IPS-18c (cell line): ENCODE data around the gene MCCC1.

ENCODE experiments used
- H3K4me3 ChIP-seq: 2 replicates; pipeline ENCODE4 v1.7.0; 2013; ENCODE audit warnings: low read depth, mild to moderate bottlenecking, low read length, moderate library complexity; ENCODE audit not compliant: insufficient read depth
- H3K9me3 ChIP-seq: one replicate; pipeline ENCODE4 v1.6.1; 2013; ENCODE audit warnings: mild to moderate bottlenecking, low read length, moderate library complexity; ENCODE audit not compliant: control insufficient read depth, insufficient read depth

Gene MCCC1

DNA sequence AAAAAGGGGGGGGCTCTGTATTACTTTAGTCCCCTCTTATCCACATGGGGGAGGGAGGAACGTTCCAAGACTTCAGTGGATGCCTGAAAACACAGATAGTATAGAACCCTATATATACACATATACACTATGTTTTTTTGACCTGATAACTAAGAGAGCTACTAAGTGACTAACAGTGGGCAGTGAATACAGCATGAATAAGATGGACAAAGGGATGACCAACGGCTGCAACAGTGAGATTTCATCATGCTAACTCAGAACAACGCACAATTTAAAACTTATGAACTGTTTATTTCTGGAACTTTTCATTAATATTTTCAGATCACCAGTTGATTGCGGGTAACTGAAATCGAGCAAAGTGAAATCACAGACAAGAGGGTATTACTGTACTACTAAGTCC lies 126.2 kb downstream of the MCCC1 start:
- Histone ChIP-seq H3K9me3 (no peaks in the 10 kb centered on the region), H3K4me3 (no peak overlapping the region)

DNA sequence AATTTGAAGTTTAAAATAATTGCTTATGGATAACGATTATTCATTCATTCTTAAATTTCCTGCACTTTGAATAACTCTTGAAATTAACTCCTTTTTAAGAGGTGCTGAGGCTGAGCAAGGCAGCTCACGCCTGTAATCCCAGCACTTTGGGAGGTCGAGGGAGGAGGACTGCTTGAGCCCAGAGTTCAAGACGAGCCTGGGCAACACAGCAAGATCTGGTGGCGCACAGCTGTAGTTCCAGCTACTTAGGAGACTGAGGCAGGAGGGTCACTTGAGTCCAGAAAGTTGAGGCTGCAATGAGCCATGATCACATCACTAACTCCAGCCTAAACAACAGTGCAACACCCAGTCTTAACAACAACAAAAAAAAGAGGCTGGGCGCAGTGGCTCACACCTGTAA lies 126.9 kb downstream of the MCCC1 start:
- no peaks in the 10 kb centered on the region for H3K9me3 ChIP-seq
- H3K4me3 ChIP-seq: no peak overlapping the region

DNA sequence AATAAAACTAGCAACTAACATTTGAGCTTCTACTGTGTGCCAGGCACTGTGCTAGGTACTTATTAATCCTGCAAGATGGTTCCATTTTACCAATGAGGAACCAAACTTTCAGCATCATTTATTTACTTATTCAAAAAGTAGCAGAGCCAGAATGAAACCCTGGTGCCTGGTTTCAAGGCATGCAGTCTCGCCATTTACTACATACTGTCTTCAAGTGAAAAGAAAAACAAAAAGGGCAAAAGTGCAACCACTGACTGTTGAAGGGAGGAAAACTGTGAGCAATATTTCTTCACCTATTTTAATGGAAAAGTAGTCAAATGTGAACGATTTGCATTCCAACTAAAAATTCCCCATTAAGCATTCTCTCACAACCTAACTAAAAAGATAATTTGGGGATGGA lies 127.7 kb downstream of the MCCC1 start:
- Histone ChIP-seq H3K4me3 (no peak overlapping the region), H3K9me3 (no peaks in the 10 kb centered on the region)

DNA sequence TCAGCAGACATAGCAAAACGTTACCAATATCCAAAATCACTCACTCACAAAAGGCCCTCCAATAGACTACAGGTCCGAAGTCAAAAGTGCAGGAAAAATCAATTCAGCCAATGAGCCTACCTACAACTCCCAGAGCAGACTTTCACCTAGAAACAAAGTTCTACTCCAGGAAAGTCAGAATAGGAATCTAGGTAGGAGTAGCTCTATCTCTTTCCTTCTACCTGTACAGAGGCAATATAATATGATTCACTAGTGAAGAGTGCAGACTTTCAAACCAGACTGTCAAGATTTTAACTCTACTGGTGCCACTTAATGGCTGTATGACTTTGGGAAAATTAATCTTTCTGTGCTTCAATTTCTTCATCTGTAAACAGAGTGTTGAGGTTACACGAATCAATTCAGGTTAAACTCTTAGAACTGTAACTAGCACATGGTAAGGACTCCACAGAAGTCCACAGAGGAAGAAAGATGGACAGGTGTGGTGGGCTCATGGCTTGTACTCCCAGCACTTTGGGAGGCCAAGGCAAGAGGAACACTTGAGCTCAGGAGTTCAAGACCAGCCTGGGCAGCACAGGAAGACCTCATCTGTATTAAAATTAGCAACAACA lies 128.4 kb downstream of the MCCC1 start:
- H3K4me3 ChIP-seq: no peak overlapping the region
- no peaks in the 10 kb centered on the region for H3K9me3 ChIP-seq

DNA sequence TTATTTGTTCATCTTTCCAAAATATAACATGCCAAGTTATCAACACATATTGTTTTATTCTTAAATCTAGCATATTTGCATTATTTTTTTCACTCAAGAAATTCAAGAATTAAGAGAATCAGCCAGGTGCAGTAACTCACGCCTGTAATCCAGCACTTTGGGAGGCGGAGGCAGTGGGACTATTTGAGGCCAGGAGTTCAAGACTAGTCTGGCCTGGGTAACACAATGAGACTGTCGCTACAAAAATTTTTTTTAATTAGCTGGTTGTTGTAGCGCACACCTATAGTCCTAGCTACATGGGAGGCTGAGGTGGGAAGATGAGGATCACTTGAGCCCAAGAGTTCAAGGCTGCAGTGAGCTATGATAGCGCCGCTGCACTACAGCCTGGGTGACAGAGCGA lies 129.4 kb downstream of the MCCC1 start:
- H3K9me3 ChIP-seq: no peaks in the 10 kb centered on the region
- H3K4me3 ChIP-seq: no peak overlapping the region

DNA sequence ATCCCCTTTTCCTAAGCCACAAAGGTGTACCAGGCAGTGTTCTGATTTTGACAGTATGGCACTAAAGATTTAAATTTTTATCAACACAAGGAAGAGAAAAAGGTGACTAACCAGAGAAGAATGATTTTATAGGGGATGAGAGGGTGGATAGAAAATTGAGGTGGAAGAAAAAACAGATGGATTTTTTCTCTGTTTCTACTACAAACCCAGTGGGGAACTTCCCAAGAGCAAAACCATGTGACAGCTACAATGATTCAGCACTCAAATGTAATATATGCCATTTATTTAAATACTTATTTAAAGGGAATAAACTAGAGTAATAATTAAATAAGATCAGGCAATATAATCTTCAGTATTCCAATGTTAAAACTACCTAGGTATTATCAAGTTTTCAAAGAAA lies 130.0 kb downstream of the MCCC1 start:
- no peak overlapping the region for H3K4me3 ChIP-seq
- H3K9me3 ChIP-seq: no peaks in the 10 kb centered on the region

DNA sequence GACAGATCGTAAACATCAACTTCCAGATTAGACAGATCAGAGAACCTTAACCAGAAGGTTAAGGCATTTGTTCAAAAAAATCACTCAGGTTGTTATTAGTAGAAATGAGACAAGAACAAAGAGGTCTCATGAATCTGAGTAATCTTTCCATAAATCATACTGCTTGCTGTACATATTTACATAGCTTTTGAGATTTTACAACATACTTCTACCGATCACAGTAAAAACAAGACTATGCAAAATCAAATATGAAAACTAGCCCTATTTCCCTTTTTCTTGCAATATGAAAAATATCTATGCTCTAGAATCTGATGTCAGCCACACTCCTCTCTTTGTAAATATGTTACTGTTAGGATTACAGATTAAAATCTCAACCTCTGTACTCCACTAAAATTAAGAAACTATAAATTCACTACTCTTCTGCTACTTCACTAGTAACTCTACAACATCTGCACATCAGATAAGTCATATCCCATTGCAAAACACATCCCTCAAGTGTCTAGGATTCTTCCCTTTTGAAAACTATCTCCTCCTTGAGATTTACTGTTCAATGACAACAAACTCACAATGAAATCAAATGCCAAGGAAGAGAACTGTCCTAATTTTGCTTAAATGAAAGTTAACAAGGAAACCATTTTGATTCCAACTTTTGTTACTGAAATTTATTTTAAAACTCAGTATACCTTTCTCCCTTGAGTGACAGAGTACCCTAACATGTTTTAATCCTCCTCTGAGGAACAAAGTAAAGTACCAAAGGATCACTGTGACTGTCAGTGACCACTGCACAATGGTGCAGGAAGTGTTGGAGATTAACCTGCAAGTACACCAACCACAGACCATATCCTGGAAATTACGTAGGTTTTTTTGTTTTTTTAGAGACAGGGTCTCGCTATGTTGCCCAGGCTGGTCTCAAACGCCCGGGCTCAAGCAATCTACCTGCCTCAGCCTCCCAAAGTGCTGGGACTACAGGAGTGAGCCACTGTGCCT lies 131.8 kb downstream of the MCCC1 start:
- Histone ChIP-seq H3K4me3 (no peak overlapping the region), H3K9me3 (no peaks in the 10 kb centered on the region)

DNA sequence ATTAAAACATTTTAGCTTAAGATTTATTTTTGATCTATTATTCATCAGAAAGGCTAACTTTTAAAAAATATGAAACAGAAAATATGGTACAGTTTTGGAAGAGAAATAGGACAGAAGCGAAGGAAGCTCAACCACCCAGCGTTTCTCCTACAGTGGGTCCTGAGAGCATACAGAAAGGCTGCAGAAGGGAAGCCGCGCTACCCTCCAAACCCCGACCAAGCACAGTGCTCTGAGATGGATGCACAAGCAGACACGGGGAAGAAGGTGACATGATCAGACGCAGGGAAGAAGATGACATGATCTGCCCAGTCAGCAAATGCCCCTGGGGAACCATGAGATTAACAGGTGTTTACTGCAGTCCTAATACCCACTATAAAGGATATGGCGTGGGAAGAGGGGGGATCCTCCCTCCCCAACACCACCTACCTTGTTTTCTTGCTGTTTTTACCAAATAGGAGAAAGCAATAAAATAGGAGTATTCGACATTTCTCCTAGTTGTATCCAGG lies 133.4 kb downstream of the MCCC1 start:
- H3K9me3 ChIP-seq: no peaks in the 10 kb centered on the region

More for the DNA sequence above, 133.4 kb downstream of the MCCC1 start:
- no peak overlapping the region for H3K4me3 ChIP-seq
